Activated T-helper 2 cell treated with anti-CD3 and anti-CD28 coated beads, Interferon-gamma antibody, Interleukin-2, Interleukin-4, amounts not matched to agents 10 μg/mL and 5 μg/mL and 100 μg/mL, durations not matched to agents 14 hours and 24 hours and 36 hours (primary cell): ENCODE data around the gene MAP4K3. TPM values are rescaled to one million over a fixed set of nuclear protein-coding genes. Genes with fewer than 3 reads are reported as not detected.
"Not testable (repeated sequence)": the region's sequence is repeated elsewhere in the genome, so short reads cannot be mapped to it uniquely, and the experiment has no call there.

Experiments
- DNase-seq: peaks from one replicate; pipeline ENCODE4 v3.0.0; 2021; ENCODE audit warnings: low spot score
- H3K27ac Mint-ChIP-seq: one replicate; pipeline ENCODE4 v1.8.0; 2021; ENCODE audit warnings: mixed read lengths
- H3K27me3 Mint-ChIP-seq: one replicate; pipeline ENCODE4 v1.8.0; 2021; ENCODE audit warnings: low read depth, mixed read lengths
- H3K36me3 Mint-ChIP-seq: one replicate; pipeline ENCODE4 v1.8.0; 2021; ENCODE audit warnings: low read depth, mixed read lengths
- H3K4me1 Mint-ChIP-seq: one replicate; pipeline ENCODE4 v1.8.0; 2021; ENCODE audit warnings: low read depth, mixed read lengths
- H3K4me3 Mint-ChIP-seq: one replicate; pipeline ENCODE4 v1.8.0; 2021; ENCODE audit warnings: low read depth, mild to moderate bottlenecking, moderate library complexity, mixed read lengths
- H3K9me3 Mint-ChIP-seq: one replicate; pipeline ENCODE4 v1.8.0; 2021; ENCODE audit warnings: mixed read lengths
- intact Hi-C: fragments of 100-400 bp; cut with micrococcal nuclease; formaldehyde crosslinking; loops from one replicate; pipeline ENCODE4 v1.15.1; 2023
- total RNA-seq: library from RNA; stranded (reverse); gene quantifications from 2 replicates; pipeline ENCODE4 v1.2.3, GENCODE V29; 2022

MAP4K3 gene
- total RNA-seq, 1 donor from 2014 or later, result 22.7 TPM

- peaks cover 22% of the 10 kb centered on the region for H3K4me1 Mint-ChIP-seq
- H3K9me3 Mint-ChIP-seq, result peaks cover 4% of the 10 kb centered on the region
- peaks cover 25% of the 10 kb centered on the region for H3K36me3 Mint-ChIP-seq
- intact Hi-C loops, result loop anchor here (10.0 kb wide), 1 partner anchor 128 kb away; no protein-coding TSS in a partner anchor
- H3K27ac Mint-ChIP-seq, result no peak overlapping the region
- no peak overlapping the region for H3K4me3 Mint-ChIP-seq
- H3K27me3 Mint-ChIP-seq, result peaks cover 2% of the 10 kb centered on the region
- no peak for DNase-seq
Observed at GRCh38 chr2:39246382-39246980, 190.6 kb downstream of the MAP4K3 start.

GRCh38 chr2:39244963-39245625, 192.0 kb downstream of the MAP4K3 start:
- H3K4me3 Mint-ChIP-seq, result peak overlapping the region; percentile 78
- peaks cover 11% of the 10 kb centered on the region for H3K36me3 Mint-ChIP-seq

GRCh38 chr2:39244241-39244862, 192.7 kb downstream of the MAP4K3 start:
- peaks cover 28% of the 10 kb centered on the region for H3K4me1 Mint-ChIP-seq
- intact Hi-C loops, result loop anchor here (10.0 kb wide), 1 partner anchor 130 kb away; no protein-coding TSS in a partner anchor
- peak overlapping the region; percentile 78 for H3K4me3 Mint-ChIP-seq
- H3K27ac Mint-ChIP-seq, result peak overlapping the region; percentile 58
- not testable (repeated sequence) for H3K27me3 Mint-ChIP-seq, H3K9me3 Mint-ChIP-seq, DNase-seq
- peaks cover 11% of the 10 kb centered on the region for H3K36me3 Mint-ChIP-seq

More at GRCh38 chr2:39244963-39245625, 192.0 kb downstream of the MAP4K3 start:
- H3K27me3 Mint-ChIP-seq, H3K9me3 Mint-ChIP-seq, DNase-seq: not testable (repeated sequence)
- intact Hi-C loops, result loop anchor here (10.0 kb wide), 1 partner anchor 130 kb away; no protein-coding TSS in a partner anchor
- Mint-ChIP-seq H3K4me1 (peaks cover 27% of the 10 kb centered on the region), H3K27ac (peak overlapping the region; percentile 58)

- Mint-ChIP-seq H3K27me3 (peaks cover 2% of the 10 kb centered on the region), H3K4me1 (peaks cover 32% of the 10 kb centered on the region), H3K27ac (peak within 1 kb of the TSS; percentile 58), H3K4me3 (peak within 1 kb of the TSS; percentile 78), H3K36me3 (peaks cover 10% of the 10 kb centered on the region), H3K9me3 (no peaks in the 10 kb centered on the region)
- intact Hi-C loops, result loop anchor here (10.0 kb wide), 1 partner anchor 131 kb away; no protein-coding TSS in a partner anchor
- peak; percentile 29 for DNase-seq
Observed at GRCh38 chr2:39243469-39244123, 193.5 kb downstream of the MAP4K3 start, which contains the start of gene CDKL4. TSS of gene CDKL4 (minus strand) at chr2:39243970.

GRCh38 chr2:39241588-39241987, 195.5 kb downstream of the MAP4K3 start:
- intact Hi-C loops, result loop anchor here (10.0 kb wide), 1 partner anchor 133 kb away; no protein-coding TSS in a partner anchor
- peaks cover 12% of the 10 kb centered on the region for H3K36me3 Mint-ChIP-seq
- H3K27ac Mint-ChIP-seq, result peak overlapping the region; percentile 23
- peaks cover 4% of the 10 kb centered on the region for H3K9me3 Mint-ChIP-seq
- no peak overlapping the region for H3K4me3 Mint-ChIP-seq
- H3K4me1 Mint-ChIP-seq, result peaks cover 32% of the 10 kb centered on the region
- DNase-seq, result no peak
- H3K27me3 Mint-ChIP-seq, result peaks cover 2% of the 10 kb centered on the region

GRCh38 chr2:39240758-39241157, 196.3 kb downstream of the MAP4K3 start:
- intact Hi-C loops, result loop anchor here (10.0 kb wide), 1 partner anchor 134 kb away; no protein-coding TSS in a partner anchor
- peaks cover 29% of the 10 kb centered on the region for H3K4me1 Mint-ChIP-seq
- no peak overlapping the region for H3K4me3 Mint-ChIP-seq
- peaks cover 17% of the 10 kb centered on the region for H3K36me3 Mint-ChIP-seq
- peaks cover 2% of the 10 kb centered on the region for H3K27me3 Mint-ChIP-seq
- no peak overlapping the region for H3K27ac Mint-ChIP-seq
- DNase-seq, result no peak
- H3K9me3 Mint-ChIP-seq, result peaks cover 11% of the 10 kb centered on the region

GRCh38 chr2:39234754-39235153, 202.3 kb downstream of the MAP4K3 start:
- intact Hi-C loops, result no loop called here
- no peak overlapping the region for H3K4me3 Mint-ChIP-seq
- no peaks in the 10 kb centered on the region for H3K27me3 Mint-ChIP-seq
- peaks cover 8% of the 10 kb centered on the region for H3K36me3 Mint-ChIP-seq
- DNase-seq, result no peak
- peaks cover 7% of the 10 kb centered on the region for H3K4me1 Mint-ChIP-seq
- no peak overlapping the region for H3K27ac Mint-ChIP-seq
- peaks cover 14% of the 10 kb centered on the region for H3K9me3 Mint-ChIP-seq

GRCh38 chr2:39232141-39232540, 204.9 kb downstream of the MAP4K3 start:
- Mint-ChIP-seq H3K4me3 (no peak overlapping the region), H3K36me3 (peaks cover 8% of the 10 kb centered on the region), H3K27me3 (no peaks in the 10 kb centered on the region), H3K4me1 (peaks cover 21% of the 10 kb centered on the region), H3K9me3 (peaks cover 14% of the 10 kb centered on the region), H3K27ac (no peak overlapping the region)
- intact Hi-C loops, result no loop called here
- DNase-seq, result no peak

GRCh38 chr2:39228413-39229209, 208.5 kb downstream of the MAP4K3 start:
- peak overlapping the region; percentile 46 for H3K27ac Mint-ChIP-seq
- H3K27me3 Mint-ChIP-seq, result no peaks in the 10 kb centered on the region
- peak overlapping the region; percentile 72 for H3K4me3 Mint-ChIP-seq
- no peak for DNase-seq
- H3K4me1 Mint-ChIP-seq, result peaks cover 42% of the 10 kb centered on the region
- H3K36me3 Mint-ChIP-seq, result no peaks in the 10 kb centered on the region
- H3K9me3 Mint-ChIP-seq, result no peaks in the 10 kb centered on the region
- intact Hi-C loops, result loop anchor here (1.0 to 5.0 kb wide), 5 partner anchors 14 to 321 kb away; partner anchors contain the start of gene SOS1

GRCh38 chr2:39227628-39228412, 209.3 kb downstream of the MAP4K3 start:
- intact Hi-C loops, result loop anchor here (1.0 to 5.0 kb wide), 5 partner anchors 13 to 321 kb away; partner anchors contain the start of gene SOS1
- DNase-seq, result peak; percentile 77
- peaks cover 42% of the 10 kb centered on the region for H3K4me1 Mint-ChIP-seq
- peak overlapping the region; percentile 67 for H3K27ac Mint-ChIP-seq
- no peaks in the 10 kb centered on the region for H3K36me3 Mint-ChIP-seq
- H3K9me3 Mint-ChIP-seq, result no peaks in the 10 kb centered on the region
- no peaks in the 10 kb centered on the region for H3K27me3 Mint-ChIP-seq
- peak overlapping the region; percentile 72 for H3K4me3 Mint-ChIP-seq

GRCh38 chr2:39225567-39225966, 211.5 kb downstream of the MAP4K3 start:
- DNase-seq, result no peak
- H3K4me1 Mint-ChIP-seq, result peaks cover 44% of the 10 kb centered on the region

More at GRCh38 chr2:39225567-39225966, 211.5 kb downstream of the MAP4K3 start:
- intact Hi-C loops, result loop anchor here (1.0 to 5.0 kb wide), 2 partner anchors 8 to 318 kb away; no protein-coding TSS in a partner anchor
- Mint-ChIP-seq H3K27me3 (no peaks in the 10 kb centered on the region), H3K27ac (no peak overlapping the region), H3K36me3 (peaks cover 9% of the 10 kb centered on the region), H3K4me3 (no peak overlapping the region), H3K9me3 (peaks cover 6% of the 10 kb centered on the region)
